Measurements from ENCODE around the gene TBCE.
"Not testable (repeated sequence)": the region's sequence is repeated elsewhere in the genome, so short reads cannot be mapped to it uniquely, and the experiment has no call there.

The TBCE gene

GRCh38 chr1:235375919-235376605 is 8.8 kb downstream of the TBCE start:
- no peak for DNase-seq (ENCODE audit: extremely low read depth, insufficient read length)
- Histone ChIP-seq H3K4me3 (replicated peaks; ENCODE audit: low read depth, low read length) (no peak overlapping the region), H3K36me3 (ENCODE audit: control insufficient read depth, insufficient read depth, low read length) (no peaks in the 10 kb centered on the region; the same call in 1 of the 2 replicates), H3K27me3 (replicated peaks; ENCODE audit: control insufficient read depth, insufficient read depth, low read length) (no peaks in the 10 kb centered on the region)
- TF ChIP-seq, protein P1, sequence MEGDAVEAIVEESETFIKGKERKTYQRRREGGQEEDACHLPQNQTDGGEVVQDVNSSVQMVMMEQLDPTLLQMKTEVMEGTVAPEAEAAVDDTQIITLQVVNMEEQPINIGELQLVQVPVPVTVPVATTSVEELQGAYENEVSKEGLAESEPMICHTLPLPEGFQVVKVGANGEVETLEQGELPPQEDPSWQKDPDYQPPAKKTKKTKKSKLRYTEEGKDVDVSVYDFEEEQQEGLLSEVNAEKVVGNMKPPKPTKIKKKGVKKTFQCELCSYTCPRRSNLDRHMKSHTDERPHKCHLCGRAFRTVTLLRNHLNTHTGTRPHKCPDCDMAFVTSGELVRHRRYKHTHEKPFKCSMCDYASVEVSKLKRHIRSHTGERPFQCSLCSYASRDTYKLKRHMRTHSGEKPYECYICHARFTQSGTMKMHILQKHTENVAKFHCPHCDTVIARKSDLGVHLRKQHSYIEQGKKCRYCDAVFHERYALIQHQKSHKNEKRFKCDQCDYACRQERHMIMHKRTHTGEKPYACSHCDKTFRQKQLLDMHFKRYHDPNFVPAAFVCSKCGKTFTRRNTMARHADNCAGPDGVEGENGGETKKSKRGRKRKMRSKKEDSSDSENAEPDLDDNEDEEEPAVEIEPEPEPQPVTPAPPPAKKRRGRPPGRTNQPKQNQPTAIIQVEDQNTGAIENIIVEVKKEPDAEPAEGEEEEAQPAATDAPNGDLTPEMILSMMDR (IDR thresholded peaks at IDR 0.05; ENCODE audit: insufficient read depth, low read length, poor library complexity, severe bottlenecking), result no peak

- H3K4me3 ChIP-seq (replicated peaks; ENCODE audit: low read depth, low read length); H3K36me3 ChIP-seq (ENCODE audit: control insufficient read depth, insufficient read depth, low read length); DNase-seq (ENCODE audit: extremely low read depth, insufficient read length); H3K27me3 ChIP-seq (replicated peaks; ENCODE audit: control insufficient read depth, insufficient read depth, low read length): not testable (repeated sequence)
These were observed 11.0 kb downstream of the TBCE start for GRCh38 chr1:235378134-235378735.

GRCh38 chr1:235381955-235382739 is 14.9 kb downstream of the TBCE start:
- DNase-seq (ENCODE audit: extremely low read depth, insufficient read length); H3K4me3 ChIP-seq (replicated peaks; ENCODE audit: low read depth, low read length); H3K36me3 ChIP-seq (ENCODE audit: control insufficient read depth, insufficient read depth, low read length); H3K27me3 ChIP-seq (replicated peaks; ENCODE audit: control insufficient read depth, insufficient read depth, low read length): not testable (repeated sequence)

- DNase-seq (ENCODE audit: extremely low read depth, insufficient read length); H3K36me3 ChIP-seq (ENCODE audit: control insufficient read depth, insufficient read depth, low read length); H3K4me3 ChIP-seq (replicated peaks; ENCODE audit: low read depth, low read length); H3K27me3 ChIP-seq (replicated peaks; ENCODE audit: control insufficient read depth, insufficient read depth, low read length): not testable (repeated sequence)
These were observed 18.4 kb downstream of the TBCE start for GRCh38 chr1:235385633-235386032.

GRCh38 chr1:235391874-235392273 is 24.6 kb downstream of the TBCE start:
- no peaks in the 10 kb centered on the region for H3K36me3 ChIP-seq (ENCODE audit: control insufficient read depth, insufficient read depth, low read length)
- TF ChIP-seq, protein P1 (IDR thresholded peaks at IDR 0.05; ENCODE audit: insufficient read depth, low read length, poor library complexity, severe bottlenecking), result no peak
- no peaks in the 10 kb centered on the region for H3K27me3 ChIP-seq (replicated peaks; ENCODE audit: control insufficient read depth, insufficient read depth, low read length)
- DNase-seq (ENCODE audit: extremely low read depth, insufficient read length), result no peak
- no peak overlapping the region for H3K4me3 ChIP-seq (replicated peaks; ENCODE audit: low read depth, low read length)

GRCh38 chr1:235397733-235398132 is 30.5 kb downstream of the TBCE start:
- no peak for DNase-seq (ENCODE audit: extremely low read depth, insufficient read length)
- Histone ChIP-seq H3K4me3 (replicated peaks; ENCODE audit: low read depth, low read length) (no peak overlapping the region), H3K36me3 (ENCODE audit: control insufficient read depth, insufficient read depth, low read length) (no peaks in the 10 kb centered on the region), H3K27me3 (replicated peaks; ENCODE audit: control insufficient read depth, insufficient read depth, low read length) (no peaks in the 10 kb centered on the region)
- TF ChIP-seq, protein P1 (IDR thresholded peaks at IDR 0.05; ENCODE audit: insufficient read depth, low read length, poor library complexity, severe bottlenecking), result no peak

DNA sequence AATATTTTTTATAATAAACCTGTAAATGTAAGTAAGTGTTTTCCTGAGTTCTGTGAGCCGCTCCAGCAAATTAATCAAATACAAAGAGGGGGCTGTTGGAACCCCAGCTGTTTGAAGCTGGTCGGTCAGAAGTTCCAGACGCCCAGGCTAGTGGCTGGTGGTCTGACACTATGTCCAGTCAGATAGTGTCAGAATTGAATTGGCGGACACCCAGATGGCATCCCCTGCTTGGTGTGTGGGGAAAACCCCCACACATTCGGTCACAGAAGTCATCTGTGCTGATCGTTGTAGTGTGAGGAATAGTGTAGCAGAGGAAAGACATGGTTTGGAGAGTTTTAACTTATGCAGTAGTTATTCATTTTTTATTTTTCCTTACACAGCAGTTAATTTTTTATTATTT is 32.4 kb downstream of the TBCE start:
- Histone ChIP-seq H3K36me3 (ENCODE audit: control insufficient read depth, insufficient read depth, low read length) (no peaks in the 10 kb centered on the region), H3K4me3 (replicated peaks; ENCODE audit: low read depth, low read length) (no peak overlapping the region), H3K27me3 (replicated peaks; ENCODE audit: control insufficient read depth, insufficient read depth, low read length) (no peaks in the 10 kb centered on the region)
- DNase-seq (ENCODE audit: extremely low read depth, insufficient read length), result no peak
- TF ChIP-seq, protein P1 (IDR thresholded peaks at IDR 0.05; ENCODE audit: insufficient read depth, low read length, poor library complexity, severe bottlenecking), result no peak

Measured in GM06990 (cell line).